Uterus (tissue), 2 donors: ENCODE measurements around the gene MAP3K8.

ENCODE experiments used
- CTCF ChIP-seq, 4 experiments: fragments of 200-600 bp in 2 of 4; fragments of 450-650 bp in 2 of 4; sonication (generic) in 2 of 4; IDR thresholded peaks; one replicate each; pipeline ENCODE4 v1.5.1; 2016 to 2019; ENCODE audit warnings: antibody characterized with exemption in 4 of 4, mild to moderate bottlenecking in 2 of 4, moderate library complexity in 1 of 4
- POLR2A ChIP-seq, 2 donors: fragments of 450-650 bp; IDR thresholded peaks; one replicate each; pipeline ENCODE4 v1.6.1; 2016; ENCODE audit warnings: antibody characterized with exemption in 2 of 2, mild to moderate bottlenecking in 1 of 2, moderate library complexity in 1 of 2

- TF ChIP-seq CTCF (IDR thresholded peaks at IDR 0.05) (no peak), POLR2A (IDR thresholded peaks at IDR 0.05) (no peak)
Observed at GRCh38 chr10:30437031-30437841, 3.3 kb downstream of the MAP3K8 start.
